HG02798 (cell line): Measurements from ENCODE around the gene NOXA1.
"Not testable (repeated sequence)": the region's sequence is repeated elsewhere in the genome, so short reads cannot be mapped to it uniquely, and the experiment has no call there.

ENCODE experiments used
- ATAC-seq: cut with Tn5 transposase; IDR thresholded peaks from one replicate; pipeline ENCODE4 v1.9.1; 2021; ENCODE audit warnings: mild to moderate bottlenecking; ENCODE audit not compliant: unreplicated experiment, poor library complexity

Gene NOXA1

GRCh38 chr9:137460363-137461315 lies 37.4 kb downstream of the NOXA1 start:
- ATAC-seq: no peak

- no peak for ATAC-seq
Measured at GRCh38 chr9:137461316-137461662, 38.1 kb downstream of the NOXA1 start.

- ATAC-seq: peak; percentile 63
Measured at GRCh38 chr9:137461663-137462395, 38.6 kb downstream of the NOXA1 start.

- ATAC-seq: no peak
Measured at GRCh38 chr9:137462396-137462985, 39.3 kb downstream of the NOXA1 start.

GRCh38 chr9:137462986-137463930 lies 40.1 kb downstream of the NOXA1 start:
- no peak for ATAC-seq

GRCh38 chr9:137463931-137464290 lies 40.7 kb downstream of the NOXA1 start:
- ATAC-seq: no peak

GRCh38 chr9:137464291-137464999 lies 41.3 kb downstream of the NOXA1 start:
- ATAC-seq: no peak

GRCh38 chr9:137465000-137465719 lies 42.0 kb downstream of the NOXA1 start:
- no peak for ATAC-seq

GRCh38 chr9:137465720-137466388 lies 42.7 kb downstream of the NOXA1 start:
- no peak for ATAC-seq

- ATAC-seq: not testable (repeated sequence)
Measured at GRCh38 chr9:137466389-137467085, 43.3 kb downstream of the NOXA1 start.

GRCh38 chr9:137467161-137467581 lies 44.0 kb downstream of the NOXA1 start:
- ATAC-seq: no peak

GRCh38 chr9:137467896-137468295 lies 44.7 kb downstream of the NOXA1 start:
- ATAC-seq: no peak

GRCh38 chr9:137470785-137471184 lies 47.6 kb downstream of the NOXA1 start:
- no peak for ATAC-seq

- ATAC-seq: no peak
Measured at GRCh38 chr9:137474271-137474670, 51.1 kb downstream of the NOXA1 start.

- no peak for ATAC-seq
Measured at GRCh38 chr9:137475666-137476065, 52.5 kb downstream of the NOXA1 start.

GRCh38 chr9:137476856-137477255 lies 53.7 kb downstream of the NOXA1 start:
- ATAC-seq: no peak

GRCh38 chr9:137477778-137478612 lies 54.8 kb downstream of the NOXA1 start:
- ATAC-seq: no peak
